Uterus (tissue), 4 donors: ENCODE measurements around the gene HDHD3. TPM values are rescaled to one million over a fixed set of nuclear protein-coding genes. Genes with fewer than 3 reads are reported as not detected.
"Not testable (repeated sequence)": the region's sequence is repeated elsewhere in the genome, so short reads cannot be mapped to it uniquely, and the experiment has no call there.

ENCODE experiments used
- DNase-seq, 2 donors: peaks; one replicate each; pipeline ENCODE4 v3.0.0-alpha.2; 2019 to 2020
- H3K27ac ChIP-seq, 2 donors: fragments of 200-600 bp; sonication (generic); 1 replicate in 1 of 2; 2 replicates in 1 of 2; pipeline ENCODE4 v1.5.1; 2016 to 2018
- H3K27me3 ChIP-seq, 2 donors: fragments of 200-600 bp; sonication (generic); one replicate each; pipeline ENCODE4 v1.5.1; 2018 to 2019; ENCODE audit warnings: control low read depth in 1 of 2
- H3K36me3 ChIP-seq, 2 donors: fragments of 200-600 bp; sonication (generic); one replicate each; pipeline ENCODE4 v1.5.1; 2019; ENCODE audit warnings: control low read depth in 1 of 2
- H3K4me1 ChIP-seq, 2 donors: fragments of 200-600 bp; sonication (generic); one replicate each; pipeline ENCODE4 v1.5.1; 2018 to 2019; ENCODE audit warnings: control low read depth in 1 of 2
- H3K4me3 ChIP-seq, 2 donors: fragments of 200-600 bp; sonication (generic); 1 replicate in 1 of 2; 2 replicates in 1 of 2; pipeline ENCODE4 v1.5.1; 2018 to 2019; ENCODE audit warnings: mild to moderate bottlenecking in 1 of 2
- H3K9me3 ChIP-seq, 2 donors: fragments of 200-600 bp; sonication (generic); one replicate each; pipeline ENCODE4 v1.5.1; 2019; ENCODE audit warnings: control low read depth in 1 of 2
- POLR2A ChIP-seq, 2 donors: fragments of 450-650 bp; IDR thresholded peaks; one replicate each; pipeline ENCODE4 v1.6.1; 2016; ENCODE audit warnings: antibody characterized with exemption in 2 of 2, mild to moderate bottlenecking in 1 of 2, moderate library complexity in 1 of 2
- intact Hi-C: fragments of 100-400 bp; cut with DNase I; formaldehyde crosslinking; loops from one replicate; pipeline ENCODE4 v1.15.1; 2023; ENCODE audit warnings: low total_unique reads
- total RNA-seq, 4 donors: library from RNA; depleted of rRNA in 3 of 4; stranded (reverse); fragments of >200 nt in 3 of 4; gene quantifications; one replicate each; pipeline versions ENCODE4 v1.1.0 to v1.2.4, GENCODE V29; 2014 to 2023
- TF ChIP-seq, protein P1 (sequence below), 4 experiments: fragments of 200-600 bp in 2 of 4; fragments of 450-650 bp in 2 of 4; sonication (generic) in 2 of 4; IDR thresholded peaks; one replicate each; pipeline ENCODE4 v1.5.1; 2016 to 2019; ENCODE audit warnings: antibody characterized with exemption in 4 of 4, mild to moderate bottlenecking in 2 of 4, moderate library complexity in 1 of 4
- donor health status: DM: yes; HTN: yes; CAD: no.

Gene HDHD3
- total RNA-seq, 4 donors from 2014 or later: 10.5 to 36.8 (median 20.4) TPM

GRCh38 chr9:113381909-113382411 lies 5.2 kb upstream of the HDHD3 start:
- TF ChIP-seq, protein P1, sequence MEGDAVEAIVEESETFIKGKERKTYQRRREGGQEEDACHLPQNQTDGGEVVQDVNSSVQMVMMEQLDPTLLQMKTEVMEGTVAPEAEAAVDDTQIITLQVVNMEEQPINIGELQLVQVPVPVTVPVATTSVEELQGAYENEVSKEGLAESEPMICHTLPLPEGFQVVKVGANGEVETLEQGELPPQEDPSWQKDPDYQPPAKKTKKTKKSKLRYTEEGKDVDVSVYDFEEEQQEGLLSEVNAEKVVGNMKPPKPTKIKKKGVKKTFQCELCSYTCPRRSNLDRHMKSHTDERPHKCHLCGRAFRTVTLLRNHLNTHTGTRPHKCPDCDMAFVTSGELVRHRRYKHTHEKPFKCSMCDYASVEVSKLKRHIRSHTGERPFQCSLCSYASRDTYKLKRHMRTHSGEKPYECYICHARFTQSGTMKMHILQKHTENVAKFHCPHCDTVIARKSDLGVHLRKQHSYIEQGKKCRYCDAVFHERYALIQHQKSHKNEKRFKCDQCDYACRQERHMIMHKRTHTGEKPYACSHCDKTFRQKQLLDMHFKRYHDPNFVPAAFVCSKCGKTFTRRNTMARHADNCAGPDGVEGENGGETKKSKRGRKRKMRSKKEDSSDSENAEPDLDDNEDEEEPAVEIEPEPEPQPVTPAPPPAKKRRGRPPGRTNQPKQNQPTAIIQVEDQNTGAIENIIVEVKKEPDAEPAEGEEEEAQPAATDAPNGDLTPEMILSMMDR (IDR thresholded peaks at IDR 0.05): no peak
- no peak for TF ChIP-seq POLR2A (IDR thresholded peaks at IDR 0.05)
- H3K4me1 ChIP-seq: no peaks in the 10 kb centered on the region
- H3K9me3 ChIP-seq: no peaks in the 10 kb centered on the region
- intact Hi-C loops: no loop called here
- no peak for DNase-seq
- H3K27me3 ChIP-seq: no peaks in the 10 kb centered on the region
- H3K27ac ChIP-seq: no peak overlapping the region
- no peaks in the 10 kb centered on the region for H3K36me3 ChIP-seq
- no peak overlapping the region for H3K4me3 ChIP-seq

- H3K27me3 ChIP-seq, H3K4me3 ChIP-seq, intact Hi-C loops, H3K9me3 ChIP-seq, H3K36me3 ChIP-seq, H3K27ac ChIP-seq, H3K4me1 ChIP-seq, DNase-seq: not testable (repeated sequence)
Measured at GRCh38 chr9:113381441-113381840, 4.7 kb upstream of the HDHD3 start.

DNA sequence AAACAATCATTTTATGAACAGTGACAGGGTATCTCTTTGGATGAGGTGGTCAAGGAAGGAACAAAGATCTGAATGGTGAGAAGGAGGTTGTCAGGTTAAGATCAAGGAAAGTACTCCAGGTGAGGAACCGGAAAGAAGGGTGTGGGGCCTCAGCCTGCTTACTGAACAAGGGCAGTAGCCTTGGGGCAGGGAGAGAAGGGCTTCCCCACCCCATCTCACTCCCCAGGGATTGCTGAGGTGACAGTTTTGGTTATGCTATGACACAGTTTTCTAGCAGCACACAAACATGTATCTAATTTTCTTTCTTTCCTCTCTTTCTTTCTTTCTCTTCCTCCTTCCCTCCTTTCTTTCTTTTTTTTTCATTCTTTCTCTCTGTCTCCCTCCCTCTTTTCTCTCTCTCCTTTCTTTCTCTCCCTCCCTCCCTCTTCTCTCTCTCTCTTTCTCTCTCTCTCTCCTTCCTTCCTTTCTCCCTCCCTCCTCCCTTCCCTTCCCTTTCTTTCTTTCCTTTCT lies 4.1 kb upstream of the HDHD3 start:
- H3K27ac ChIP-seq: no peak overlapping the region
- H3K36me3 ChIP-seq: no peaks in the 10 kb centered on the region
- H3K27me3 ChIP-seq: no peaks in the 10 kb centered on the region
- no peaks in the 10 kb centered on the region for H3K9me3 ChIP-seq
- DNase-seq: no peak
- no peak overlapping the region for H3K4me3 ChIP-seq
- no peak for TF ChIP-seq POLR2A (IDR thresholded peaks at IDR 0.05)
- TF ChIP-seq, protein P1 (IDR thresholded peaks at IDR 0.05): no peak
- no peaks in the 10 kb centered on the region for H3K4me1 ChIP-seq
- intact Hi-C loops: no loop called here

- H3K27me3 ChIP-seq, intact Hi-C loops, H3K9me3 ChIP-seq, H3K27ac ChIP-seq, H3K4me1 ChIP-seq, H3K4me3 ChIP-seq, H3K36me3 ChIP-seq, DNase-seq: not testable (repeated sequence)
Measured at GRCh38 chr9:113379829-113380210, 3.0 kb upstream of the HDHD3 start.

DNA sequence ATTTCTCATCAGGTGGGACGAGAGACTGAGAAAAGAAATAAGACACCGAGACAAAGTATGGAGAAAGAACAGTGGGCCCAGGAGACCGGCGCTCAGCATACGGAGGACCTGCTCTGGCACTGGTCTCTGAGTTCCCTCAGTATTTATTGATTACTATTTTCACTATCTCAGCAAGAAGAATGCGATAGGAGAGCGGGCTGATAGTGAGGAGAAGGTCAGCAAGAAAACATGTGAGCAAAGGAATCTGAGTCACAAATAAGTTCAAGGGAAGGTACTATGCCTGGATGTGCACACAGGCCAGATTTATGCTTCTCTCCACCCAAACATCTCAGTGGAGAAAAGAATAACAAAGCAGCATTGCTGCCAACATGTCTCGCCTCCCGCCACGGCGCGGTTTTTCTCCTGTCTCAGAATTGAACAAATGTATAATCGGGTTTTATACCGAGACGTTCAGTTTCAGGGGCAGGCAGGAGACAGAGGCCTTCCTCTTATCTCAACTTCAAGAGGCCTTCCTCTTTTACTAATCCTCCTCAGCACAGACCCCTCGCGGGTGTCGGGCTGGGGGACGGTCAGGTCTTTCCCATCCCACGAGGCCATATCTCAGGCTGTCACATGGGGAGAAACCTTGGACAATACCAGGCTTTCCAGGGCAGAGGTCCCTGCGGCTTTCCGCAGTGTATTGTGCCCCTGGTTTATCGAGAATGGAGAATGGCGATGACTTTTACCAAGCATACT lies 2.5 kb upstream of the HDHD3 start:
- H3K4me1 ChIP-seq, intact Hi-C loops, H3K27ac ChIP-seq, H3K36me3 ChIP-seq, H3K4me3 ChIP-seq, H3K9me3 ChIP-seq, H3K27me3 ChIP-seq, DNase-seq: not testable (repeated sequence)

DNA sequence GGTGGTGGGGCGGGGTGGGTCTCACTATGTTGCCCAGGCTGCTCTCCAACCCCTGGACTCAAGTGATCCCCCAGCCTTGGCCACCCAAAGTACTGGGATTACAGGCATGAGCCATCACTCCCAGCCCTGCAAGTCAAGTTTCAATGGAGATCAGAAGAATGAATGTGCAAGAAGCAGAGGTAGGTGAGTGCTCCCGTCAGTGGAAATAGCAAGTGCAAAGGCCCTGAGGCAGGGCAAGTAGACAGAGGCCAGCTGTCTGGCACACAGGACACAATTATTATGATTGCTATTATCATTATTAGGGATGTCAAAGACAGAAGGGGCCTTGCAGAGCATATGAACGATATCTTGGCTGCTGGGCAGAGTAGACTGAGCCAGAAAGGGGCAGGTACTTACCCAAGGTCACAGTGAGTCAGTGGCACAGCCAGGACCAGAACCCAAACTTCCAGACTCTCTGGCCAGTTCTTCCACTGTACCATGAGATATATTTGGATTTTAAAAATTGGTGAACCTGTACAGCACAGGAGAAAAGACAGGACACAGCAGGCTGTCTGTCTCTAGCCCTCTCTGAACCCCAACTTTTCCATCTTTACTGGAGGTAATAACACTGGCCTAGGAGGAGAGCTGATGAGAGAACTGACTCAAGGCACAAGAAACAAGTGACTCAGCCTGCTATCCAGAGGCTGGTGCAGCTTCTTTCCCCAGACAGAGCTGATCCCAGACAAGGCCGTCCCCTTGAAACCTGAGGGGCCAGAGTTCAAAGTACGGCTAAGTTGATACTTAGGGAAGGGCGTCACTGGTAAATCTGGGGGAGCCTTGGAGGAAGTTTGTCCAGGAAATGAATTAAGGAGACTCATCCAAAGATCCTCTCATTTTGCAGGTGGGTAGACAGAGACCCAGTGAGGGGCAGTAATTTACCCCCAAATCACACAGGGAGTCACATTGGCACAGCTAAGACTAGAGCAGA lies 1.4 kb downstream of the HDHD3 start:
- Histone ChIP-seq H3K27me3 (no peaks in the 10 kb centered on the region), H3K36me3 (no peaks in the 10 kb centered on the region), H3K4me3 (peak overlapping the region in 1 of 2 donors; percentile 83), H3K9me3 (no peaks in the 10 kb centered on the region), H3K4me1 (peaks cover 0 to 5% of the 10 kb centered on the region in 2 donors), H3K27ac (no peak overlapping the region)
- no peak for TF ChIP-seq POLR2A (IDR thresholded peaks at IDR 0.05)
- TF ChIP-seq, protein P1 (IDR thresholded peaks at IDR 0.05): no peak
- intact Hi-C loops: no loop called here
- no peak for DNase-seq
